CD14-positive monocyte (primary cell): ENCODE data around the gene MLF2. TPM values are rescaled to one million over a fixed set of nuclear protein-coding genes. Genes with fewer than 3 reads are reported as not detected.

Source experiments
- DNase-seq, 3 donors: peaks; one replicate each; pipeline ENCODE4 v3.0.0-alpha.2; 2011 to 2022
- H2AFZ ChIP-seq: 2 replicates; pipeline ENCODE4 v1.6.0; 2012; ENCODE audit warnings: mild to moderate bottlenecking, low read depth, low read length, inconsistent platforms; ENCODE audit not compliant: insufficient read depth, poor library complexity, severe bottlenecking
- H3K27ac ChIP-seq, 2 donors: 1 replicate in 1 of 2; 2 replicates in 1 of 2; pipeline ENCODE4 v1.5.1; 2012 to 2013; ENCODE audit warnings: low read length in 2 of 2, control low read depth in 1 of 2, inconsistent platforms in 1 of 2, low read depth in 1 of 2, mild to moderate bottlenecking in 1 of 2
- H3K27me3 ChIP-seq, 2 donors: one replicate each; pipeline versions ENCODE4 v1.6.0 to v1.6.1; 2011 to 2013; ENCODE audit warnings: low read length in 2 of 2; ENCODE audit not compliant: control insufficient read depth in 2 of 2, insufficient read depth in 2 of 2
- H3K36me3 ChIP-seq, 2 donors: replicated peaks in 1 of 2; 1 replicate in 1 of 2; 2 replicates in 1 of 2; pipeline versions ENCODE4 v1.5.1 to v1.6.1; 2012 to 2013; ENCODE audit warnings: low read length in 2 of 2, control low read depth in 1 of 2, inconsistent platforms in 1 of 2, mild to moderate bottlenecking in 1 of 2; ENCODE audit not compliant: insufficient read depth in 2 of 2, control insufficient read depth in 1 of 2
- H3K4me1 ChIP-seq, 2 donors: 1 replicate in 1 of 2; 2 replicates in 1 of 2; pipeline versions ENCODE4 v1.5.1 to v1.6.1; 2012 to 2013; ENCODE audit warnings: low read length in 2 of 2, control low read depth in 1 of 2, inconsistent platforms in 1 of 2, mild to moderate bottlenecking in 1 of 2, moderate library complexity in 1 of 2; ENCODE audit not compliant: insufficient read depth in 2 of 2, control insufficient read depth in 1 of 2
- H3K4me2 ChIP-seq: replicated peaks from 2 replicates; pipeline ENCODE3; 2012; ENCODE audit warnings: low read length, moderate library complexity, mild to moderate bottlenecking; ENCODE audit not compliant: poor library complexity, severe bottlenecking; ENCODE audit errors: extremely low read depth
- H3K4me3 ChIP-seq, 3 experiments: fragments of 200-600 bp in 1 of 3; sonication (generic) in 1 of 3; replicated peaks in 1 of 3; 1 replicate in 2 of 3; 2 replicates in 1 of 3; pipeline ENCODE4 v1.5.1; 2011 to 2013; ENCODE audit warnings: low read length in 3 of 3, mild to moderate bottlenecking in 3 of 3, control low read depth in 2 of 3, low read depth in 2 of 3, inconsistent platforms in 1 of 3, moderate library complexity in 1 of 3
- H3K79me2 ChIP-seq: 2 replicates; pipeline ENCODE4 v1.6.0; 2012; ENCODE audit warnings: mild to moderate bottlenecking, control low read depth, inconsistent platforms, low read length, moderate library complexity; ENCODE audit not compliant: insufficient read depth
- H3K9ac ChIP-seq: 2 replicates; pipeline ENCODE4 v1.6.0; 2017; ENCODE audit warnings: low read length, mild to moderate bottlenecking; ENCODE audit not compliant: insufficient read depth, poor library complexity, severe bottlenecking
- H3K9me3 ChIP-seq, 2 donors: replicated peaks in 1 of 2; 1 replicate in 1 of 2; 2 replicates in 1 of 2; pipeline versions ENCODE4 v1.5.1 to v1.6.1; 2012 to 2013; ENCODE audit warnings: low read length in 2 of 2, control low read depth in 1 of 2; ENCODE audit not compliant: control insufficient read depth in 1 of 2, insufficient read depth in 1 of 2
- H4K20me1 ChIP-seq: 2 replicates; pipeline ENCODE4 v1.6.0; 2012; ENCODE audit warnings: mild to moderate bottlenecking, low read length, control low read depth, moderate library complexity; ENCODE audit not compliant: insufficient read depth
- H3K27ac Mint-ChIP-seq, 7 donors: one replicate each; pipeline ENCODE4 v1.8.0; 2020; ENCODE audit warnings: mild to moderate bottlenecking in 7 of 7, mixed read lengths in 7 of 7, moderate library complexity in 6 of 7, inconsistent platforms in 2 of 7
- H3K27me3 Mint-ChIP-seq, 3 donors: one replicate each; pipeline ENCODE4 v1.8.0; 2021 to 2022; ENCODE audit warnings: low read depth in 3 of 3, mild to moderate bottlenecking in 3 of 3, mixed read lengths in 3 of 3, moderate library complexity in 3 of 3, inconsistent platforms in 1 of 3
- H3K36me3 Mint-ChIP-seq, 2 donors: one replicate each; pipeline ENCODE4 v1.8.0; 2020; ENCODE audit warnings: mixed read lengths in 2 of 2, inconsistent platforms in 1 of 2, mild to moderate bottlenecking in 1 of 2
- H3K4me1 Mint-ChIP-seq: one replicate; pipeline ENCODE4 v1.8.0; 2020; ENCODE audit warnings: mild to moderate bottlenecking, mixed read lengths
- H3K4me3 Mint-ChIP-seq, 2 donors: one replicate each; pipeline ENCODE4 v1.8.0; 2020; ENCODE audit warnings: mild to moderate bottlenecking in 2 of 2, mixed read lengths in 2 of 2, moderate library complexity in 1 of 2
- H3K9me3 Mint-ChIP-seq, 7 donors: one replicate each; pipeline ENCODE4 v1.8.0; 2020 to 2022; ENCODE audit warnings: mixed read lengths in 7 of 7, mild to moderate bottlenecking in 6 of 7, moderate library complexity in 6 of 7, inconsistent platforms in 2 of 7
- whole genome bisulfite sequencing: methylation state at CpG from one replicate; pipeline ENCODE4 v1.1.5; 2013; ENCODE audit warnings: missing lambda C conversion rate; ENCODE audit not compliant: insufficient coverage; 5-methylcytosine and 5-hydroxymethylcytosine counted together
- intact Hi-C, 2 donors: fragments of 100-400 bp; cut with micrococcal nuclease; formaldehyde crosslinking; loops; one replicate each; pipeline versions ENCODE4 v1.15.0 to v1.15.1; 2023
- polyA plus RNA-seq, 3 donors: library from polyadenylated mRNA; depleted of rRNA in 1 of 3; unstranded in 2 of 3; stranded (reverse) in 1 of 3; fragments of 300-500 nt in 2 of 3; fragments of >200 nt in 1 of 3; fragmentation: Illumina TruSeq in 2 of 3; gene quantifications; 1 replicate in 2 of 3; 2 replicates in 1 of 3; pipeline ENCODE4 v1.2.3, GENCODE V29; 2012 to 2021
- TF ChIP-seq, protein P1 (sequence below): fragments of 200-600 bp; IDR thresholded peaks from one replicate; pipeline ENCODE4 v1.8.0; 2022; ENCODE audit warnings: antibody characterized with exemption, mild to moderate bottlenecking

MLF2 gene
- polyA plus RNA-seq, 3 donors = 113 to 211 (median 140) TPM

DNA sequence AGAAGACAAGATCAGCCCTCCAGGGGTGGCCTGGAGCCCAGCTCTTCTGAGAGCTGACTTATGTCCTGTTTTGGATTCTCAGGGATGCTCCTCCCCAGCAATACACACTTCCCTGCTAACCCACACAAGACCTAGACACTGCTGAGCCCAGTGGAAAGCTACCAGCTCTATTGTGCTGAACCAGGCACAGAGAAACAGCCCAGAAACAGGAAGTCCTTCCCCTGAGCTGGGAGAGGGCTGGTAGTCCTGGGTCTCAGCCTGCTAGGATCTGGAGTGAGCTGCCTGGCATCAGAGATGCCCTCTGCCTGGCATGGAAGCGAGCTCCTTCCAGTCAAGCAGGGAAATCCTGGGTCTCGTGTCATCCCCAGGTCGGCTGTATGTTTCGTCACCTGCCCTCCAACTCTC is 18.2 kb upstream of the MLF2 start:
- no peak overlapping the region for H3K9ac ChIP-seq
- Mint-ChIP-seq H3K27ac (peak overlapping the region in 1 of 7 donors; percentile 41), H3K4me1 (peaks cover 48% of the 10 kb centered on the region), H3K36me3 (peaks cover 8 to 21% of the 10 kb centered on the region in 2 donors), H3K4me3 (peak overlapping the region in 1 of 2 donors; percentile 28), H3K9me3 (peaks cover 0 to 8% (median 4%) of the 10 kb centered on the region in 7 donors), H3K27me3 (peaks cover 57 to 81% (median 78%) of the 10 kb centered on the region in 3 donors)
- H2AFZ ChIP-seq = no peak overlapping the region
- H3K4me1 ChIP-seq = peaks cover 28 to 49% of the 10 kb centered on the region in 2 donors
- DNase-seq = peak in 2 of 3 donors; percentile 32 to 44
- no peak overlapping the region for H3K4me2 ChIP-seq
- no peaks in the 10 kb centered on the region for H3K36me3 ChIP-seq
- peaks cover 18 to 68% of the 10 kb centered on the region in 2 donors for H3K27me3 ChIP-seq
- intact Hi-C loops = no loop called here
- no peaks in the 10 kb centered on the region for H4K20me1 ChIP-seq
- H3K27ac ChIP-seq = no peak overlapping the region
- H3K9me3 ChIP-seq = peaks cover 0 to 17% of the 10 kb centered on the region in 2 donors
- 53% methylated on average over 3 of the region's 4 CpGs for WGBS
- H3K79me2 ChIP-seq = no peaks in the 10 kb centered on the region
- H3K4me3 ChIP-seq = no peak overlapping the region
- TF ChIP-seq, protein P1, sequence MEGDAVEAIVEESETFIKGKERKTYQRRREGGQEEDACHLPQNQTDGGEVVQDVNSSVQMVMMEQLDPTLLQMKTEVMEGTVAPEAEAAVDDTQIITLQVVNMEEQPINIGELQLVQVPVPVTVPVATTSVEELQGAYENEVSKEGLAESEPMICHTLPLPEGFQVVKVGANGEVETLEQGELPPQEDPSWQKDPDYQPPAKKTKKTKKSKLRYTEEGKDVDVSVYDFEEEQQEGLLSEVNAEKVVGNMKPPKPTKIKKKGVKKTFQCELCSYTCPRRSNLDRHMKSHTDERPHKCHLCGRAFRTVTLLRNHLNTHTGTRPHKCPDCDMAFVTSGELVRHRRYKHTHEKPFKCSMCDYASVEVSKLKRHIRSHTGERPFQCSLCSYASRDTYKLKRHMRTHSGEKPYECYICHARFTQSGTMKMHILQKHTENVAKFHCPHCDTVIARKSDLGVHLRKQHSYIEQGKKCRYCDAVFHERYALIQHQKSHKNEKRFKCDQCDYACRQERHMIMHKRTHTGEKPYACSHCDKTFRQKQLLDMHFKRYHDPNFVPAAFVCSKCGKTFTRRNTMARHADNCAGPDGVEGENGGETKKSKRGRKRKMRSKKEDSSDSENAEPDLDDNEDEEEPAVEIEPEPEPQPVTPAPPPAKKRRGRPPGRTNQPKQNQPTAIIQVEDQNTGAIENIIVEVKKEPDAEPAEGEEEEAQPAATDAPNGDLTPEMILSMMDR = no peak

DNA sequence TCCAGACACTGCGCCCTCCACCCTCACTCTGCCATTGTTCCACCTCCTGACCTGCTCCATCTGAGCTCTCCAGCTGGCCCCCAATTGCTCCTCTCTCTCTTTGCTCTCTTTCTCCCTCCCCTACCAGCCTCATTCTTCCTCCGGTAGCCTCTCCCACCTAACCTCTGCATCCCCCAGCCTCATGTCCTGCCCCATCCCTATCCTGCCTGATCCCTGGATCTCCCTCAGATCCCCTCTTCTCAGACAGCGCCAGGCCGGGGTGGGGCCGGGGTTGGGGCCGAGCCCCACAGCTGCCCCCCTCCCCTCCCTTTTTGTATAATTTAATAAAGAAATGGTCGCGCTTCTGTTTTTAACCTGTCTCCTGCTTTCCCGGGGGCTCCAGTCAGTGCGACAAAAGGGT is 17.7 kb upstream of the MLF2 start:
- H3K4me3 ChIP-seq = no peak overlapping the region
- H3K27me3 ChIP-seq = peaks cover 20 to 69% of the 10 kb centered on the region in 2 donors
- H3K27ac ChIP-seq = no peak overlapping the region
- Mint-ChIP-seq H3K4me3 (peak overlapping the region in 1 of 2 donors; percentile 28), H3K9me3 (peaks cover 0 to 9% (median 5%) of the 10 kb centered on the region in 7 donors), H3K27me3 (peaks cover 60 to 82% (median 78%) of the 10 kb centered on the region in 3 donors), H3K36me3 (peaks cover 8 to 21% of the 10 kb centered on the region in 2 donors), H3K4me1 (peaks cover 52% of the 10 kb centered on the region), H3K27ac (peak overlapping the region in 1 of 7 donors; percentile 50)
- no peak overlapping the region for H2AFZ ChIP-seq
- TF ChIP-seq, protein P1 = no peak
- DNase-seq = no peak
- 100% methylated on average over 2 of the region's 10 CpGs for WGBS
- H3K9ac ChIP-seq = no peak overlapping the region
- intact Hi-C loops = no loop called here
- no peaks in the 10 kb centered on the region for H3K36me3 ChIP-seq
- H3K9me3 ChIP-seq = peaks cover 0 to 17% of the 10 kb centered on the region in 2 donors
- H3K4me2 ChIP-seq = no peak overlapping the region
- no peaks in the 10 kb centered on the region for H3K79me2 ChIP-seq
- no peaks in the 10 kb centered on the region for H4K20me1 ChIP-seq
- H3K4me1 ChIP-seq = peaks cover 33 to 54% of the 10 kb centered on the region in 2 donors
